IMR-90 (cell line): ENCODE measurements around the gene ADD3. TPM values are rescaled to one million over a fixed set of nuclear protein-coding genes. Genes with fewer than 3 reads are reported as not detected.

Experiments used
- ATAC-seq: fragments of 200-7000 bp; cut with Tn5 transposase; 2 replicates; pipeline ENCODE4 v1.9.1; 2020; ENCODE audit warnings: low read depth, mild to moderate bottlenecking, moderate library complexity
- BruUV-seq: library from RNA; stranded (reverse); fragments of 400-500 nt; replicated peaks from 2 replicates; lab custom pipeline; 2021; lab: Mats Ljungman, UMichigan
- CTCF ChIA-PET: fragments of 300-600 bp; formaldehyde crosslinking; extraction: SDS; loops from one replicate; lab custom pipeline; 2021; ENCODE audit warnings: antibody characterized with exemption; lab: Yijun Ruan, JAX
- POLR2A ChIA-PET: fragments of 300-600 bp; sonication (Branson Sonifier 250); formaldehyde crosslinking; loops from one replicate; lab custom pipeline; 2022; ENCODE audit warnings: antibody characterized with exemption; ENCODE audit not compliant: unreplicated experiment; lab: Charles Lee
- DNase-seq: peaks from one replicate; pipeline ENCODE4 v3.0.0; 2013
- H2AFZ ChIP-seq: replicated peaks from 2 replicates; pipeline ENCODE3; 2013; ENCODE audit warnings: low read length, mild to moderate bottlenecking; ENCODE audit not compliant: poor library complexity
- H2AK5ac ChIP-seq: 2 replicates; pipeline ENCODE4 v1.6.1; 2013; ENCODE audit warnings: low read depth, low read length, inconsistent platforms
- H2AK9ac ChIP-seq: replicated peaks from 2 replicates; pipeline ENCODE3; 2013; ENCODE audit warnings: mild to moderate bottlenecking, low read depth, low read length, moderate library complexity; ENCODE audit not compliant: poor library complexity
- H2BK120ac ChIP-seq: 2 replicates; pipeline ENCODE4 v1.6.1; 2013; ENCODE audit warnings: low read depth, low read length, inconsistent platforms
- H2BK15ac ChIP-seq: 3 replicates; pipeline ENCODE4 v1.6.1; 2013; ENCODE audit warnings: low read depth, low read length, inconsistent platforms
- H2BK20ac ChIP-seq: 2 replicates; pipeline ENCODE4 v1.6.1; 2013; ENCODE audit warnings: low read depth, mild to moderate bottlenecking, inconsistent platforms, low read length, moderate library complexity
- H2BK5ac ChIP-seq: 2 replicates; pipeline ENCODE4 v1.6.1; 2013; ENCODE audit warnings: mild to moderate bottlenecking, low read depth, low read length, inconsistent platforms; ENCODE audit not compliant: poor library complexity, severe bottlenecking
- H3K14ac ChIP-seq: replicated peaks from 2 replicates; pipeline ENCODE4 v1.6.1; 2013; ENCODE audit warnings: low read depth, low read length, inconsistent platforms
- H3K18ac ChIP-seq: 2 replicates; pipeline ENCODE4 v1.6.1; 2013; ENCODE audit warnings: low read depth, low read length, control low read depth
- H3K23ac ChIP-seq: 2 replicates; pipeline ENCODE4 v1.6.1; 2013; ENCODE audit warnings: low read depth, low read length, inconsistent platforms
- H3K27ac ChIP-seq: 2 replicates; pipeline ENCODE4 v1.5.1; 2013; ENCODE audit warnings: mild to moderate bottlenecking, control low read depth, low read length; ENCODE audit not compliant: insufficient read depth
- H3K27me3 ChIP-seq: 2 replicates; pipeline ENCODE4 v1.6.1; 2013; ENCODE audit warnings: low read length; ENCODE audit not compliant: control insufficient read depth, insufficient read depth
- H3K36me3 ChIP-seq: 2 replicates; pipeline ENCODE4 v1.6.1; 2013; ENCODE audit warnings: low read length, mixed read lengths; ENCODE audit not compliant: control insufficient read depth, insufficient read depth
- H3K4ac ChIP-seq: 2 replicates; pipeline ENCODE4 v1.6.1; 2013; ENCODE audit warnings: low read depth, low read length, inconsistent platforms
- H3K4me1 ChIP-seq: 2 replicates; pipeline ENCODE4 v1.6.1; 2013; ENCODE audit warnings: low read length, mixed read lengths; ENCODE audit not compliant: control insufficient read depth, insufficient read depth
- H3K4me2 ChIP-seq: 2 replicates; pipeline ENCODE4 v1.6.1; 2013; ENCODE audit warnings: low read depth, mild to moderate bottlenecking, control low read depth, low read length, moderate library complexity
- H3K4me3 ChIP-seq: 2 replicates; pipeline ENCODE4 v1.5.1; 2013; ENCODE audit warnings: low read depth, mild to moderate bottlenecking, control low read depth, low read length, moderate library complexity; ENCODE audit not compliant: insufficient read depth
- H3K56ac ChIP-seq: 2 replicates; pipeline ENCODE4 v1.6.1; 2013; ENCODE audit warnings: low read length, inconsistent platforms; ENCODE audit not compliant: insufficient read depth; ENCODE audit errors: extremely low read depth
- H3K79me1 ChIP-seq, 2 experiments: 2 replicates each; pipeline ENCODE4 v1.6.1; 2013; ENCODE audit warnings: low read length in 2 of 2, inconsistent platforms in 1 of 2, low read depth in 1 of 2
- H3K9ac ChIP-seq: 2 replicates; pipeline ENCODE4 v1.6.1; 2013; ENCODE audit warnings: low read depth, low read length, control low read depth
- H3K9me1 ChIP-seq: 2 replicates; pipeline ENCODE4 v1.6.1; 2013; ENCODE audit warnings: low read length, inconsistent platforms; ENCODE audit not compliant: insufficient read depth
- H3K9me3 ChIP-seq: 2 replicates; pipeline ENCODE4 v1.6.1; 2013; ENCODE audit warnings: low read length; ENCODE audit not compliant: control insufficient read depth, insufficient read depth
- H4K20me1 ChIP-seq: 2 replicates; pipeline ENCODE4 v1.6.1; 2013; ENCODE audit warnings: low read length, inconsistent platforms; ENCODE audit not compliant: insufficient read depth
- H4K5ac ChIP-seq: 2 replicates; pipeline ENCODE4 v1.6.1; 2013; ENCODE audit warnings: mild to moderate bottlenecking, low read depth, low read length, control low read depth
- H4K8ac ChIP-seq, 2 experiments: 2 replicates each; pipeline ENCODE4 v1.6.1; 2013; ENCODE audit warnings: low read depth in 2 of 2, low read length in 2 of 2, control low read depth in 1 of 2, inconsistent platforms in 1 of 2
- H4K91ac ChIP-seq: 2 replicates; pipeline ENCODE4 v1.6.1; 2013; ENCODE audit warnings: low read depth, low read length, inconsistent platforms; ENCODE audit not compliant: insufficient read depth
- CEBPB ChIP-seq: IDR thresholded peaks from 2 replicates; pipeline ENCODE4 v1.6.1; 2012; ENCODE audit warnings: low read depth, low read length, improper control_type of control experiment
- CHD1 ChIP-seq: IDR thresholded peaks from 2 replicates; pipeline ENCODE4 v1.6.1; 2012; ENCODE audit warnings: low read depth, low read length, improper control_type of control experiment
- FOS ChIP-seq: fragments of 150-350 bp; IDR thresholded peaks from 2 replicates; pipeline ENCODE4 v1.6.1; 2016; ENCODE audit warnings: low read depth, low read length
- MAFK ChIP-seq: IDR thresholded peaks from 2 replicates; pipeline ENCODE4 v1.6.1; 2012; ENCODE audit warnings: low read depth, low read length, improper control_type of control experiment
- MXI1 ChIP-seq: IDR thresholded peaks from 2 replicates; pipeline ENCODE4 v1.6.1; 2012; ENCODE audit warnings: low read depth, mild to moderate bottlenecking, low read length, moderate library complexity, borderline replicate concordance
- NFE2L2 ChIP-seq: fragments of 150-350 bp; IDR thresholded peaks from 2 replicates; pipeline ENCODE4 v1.6.1; 2016; ENCODE audit warnings: low read depth, mild to moderate bottlenecking, low read length
- POLR2A ChIP-seq: IDR thresholded peaks from 2 replicates; pipeline ENCODE4 v1.6.1; 2012; ENCODE audit warnings: mild to moderate bottlenecking, low read depth, low read length
- RAD21 ChIP-seq: IDR thresholded peaks from 2 replicates; pipeline ENCODE4 v1.6.1; 2012; ENCODE audit warnings: low read length, improper control_type of control experiment
- RCOR1 ChIP-seq: IDR thresholded peaks from 2 replicates; pipeline ENCODE4 v1.6.1; 2012; ENCODE audit warnings: mild to moderate bottlenecking, low read length, improper control_type of control experiment; ENCODE audit not compliant: insufficient replicate concordance
- RFX5 ChIP-seq: IDR thresholded peaks from 2 replicates; pipeline ENCODE4 v1.8.0; 2012; ENCODE audit warnings: low read depth, mild to moderate bottlenecking, low read length, moderate library complexity
- SMC3 ChIP-seq: fragments of 150-350 bp; IDR thresholded peaks from 2 replicates; pipeline ENCODE4 v1.6.1; 2016; ENCODE audit warnings: low read depth, mild to moderate bottlenecking, antibody characterized with exemption, low read length, moderate library complexity
- WGBS, 2 experiments: methylation state at CpG; one replicate each; pipeline versions ENCODE4 v1.1.5 to v1.1.7; 2013; ENCODE audit warnings: missing lambda C conversion rate in 2 of 2; ENCODE audit not compliant: insufficient read length in 1 of 2; ENCODE audit errors: extremely low coverage in 2 of 2; 5-methylcytosine and 5-hydroxymethylcytosine counted together
- dilution Hi-C: fragments of 300-500 bp; cut with HindIII; formaldehyde crosslinking; loops from one replicate; pipeline ENCODE4 v1.14.3; 2018; ENCODE audit warnings: low sequenced_read_pairs; ENCODE audit not compliant: unreplicated experiment
- in situ Hi-C: fragments of 300-500 bp; cut with MboI; formaldehyde crosslinking; loops from 3 replicates; pipeline ENCODE4 v1.14.3; 2019; ENCODE audit warnings: low sequenced_read_pairs, inconsistent platforms, mixed read lengths
- intact Hi-C: fragments of 100-400 bp; cut with micrococcal nuclease; formaldehyde crosslinking; loops from 2 replicates; pipeline ENCODE4 v1.10.0; 2022
- polyA plus RNA-seq, 3 experiments: library from polyadenylated mRNA; depleted of rRNA; stranded (reverse); fragments of >200 nt; gene quantifications; 2 replicates each; pipeline ENCODE4 v1.2.3, GENCODE V29; 2012; ENCODE audit warnings: low replicate concordance in 1 of 3
- total RNA-seq: library from RNA; depleted of rRNA; stranded (reverse); fragments of >200 nt; gene quantifications from 2 replicates; pipeline ENCODE4 v1.2.3, GENCODE V29; 2012
- TF ChIP-seq, protein P1 (sequence below): fragments of 150-350 bp; IDR thresholded peaks from 2 replicates; pipeline ENCODE4 v1.6.1; 2017; ENCODE audit warnings: mild to moderate bottlenecking, antibody characterized with exemption, low read length, low read depth
- TF ChIP-seq, protein P2 (sequence below): conservative IDR thresholded peaks from 2 replicates; pipeline ENCODE4 v1.5.1; 2012; ENCODE audit warnings: mild to moderate bottlenecking, low read depth, low read length, improper control_type of control experiment

ADD3 gene
- total and polyA plus RNA-seq, 2 of the 4 experiments (the other 2 are of a cell fraction), result 138 to 212 TPM

DNA sequence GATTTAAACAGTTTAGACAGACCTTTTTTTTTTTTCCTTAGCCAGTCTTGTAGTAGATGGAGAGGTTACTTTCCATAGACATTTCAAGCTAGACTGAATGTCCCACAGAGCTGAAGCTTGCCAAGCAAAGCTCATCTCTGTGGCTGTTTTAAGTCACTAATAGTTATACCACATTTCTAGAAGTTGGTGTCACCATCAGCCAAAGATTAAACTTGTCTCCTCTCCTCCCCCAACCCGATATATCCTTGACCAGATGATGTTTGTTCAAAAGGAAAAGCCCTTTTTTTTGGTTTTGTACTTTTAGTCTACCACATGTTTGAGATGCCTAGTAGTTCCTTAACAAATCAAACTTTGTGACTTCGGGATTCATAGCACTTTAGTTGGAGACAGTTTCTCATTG, 66.1 kb downstream of the ADD3 start:
- peak overlapping the region; percentile 37 for H3K14ac ChIP-seq
- H2AFZ ChIP-seq, result no peak overlapping the region
- no peak overlapping the region for H3K9ac ChIP-seq
- dilution Hi-C loops, result no loop called here
- peaks cover 21 to 60% of the 10 kb centered on the region in 2 experiments for H3K79me1 ChIP-seq
- no peak overlapping the region; the same call in 1 of the 2 replicates for H4K5ac ChIP-seq
- H4K91ac ChIP-seq, result no peak overlapping the region
- H3K27me3 ChIP-seq, result no peaks in the 10 kb centered on the region
- BruUV-seq, result no TSS peak
- in situ Hi-C loops, result no loop called here
- H2AK9ac ChIP-seq, result no peak overlapping the region
- POLR2A ChIA-PET, result no interaction called here
- H2BK20ac ChIP-seq, result peak overlapping the region; percentile 45; the same call in 1 of the 2 replicates
- peak overlapping the region; percentile 6 for H2BK5ac ChIP-seq
- H3K23ac ChIP-seq, result peak overlapping the region; percentile 57
- no peaks in the 10 kb centered on the region for H3K9me3 ChIP-seq
- peak overlapping the region; percentile 33; the same call in 1 of the 2 replicates for H3K4me2 ChIP-seq
- peak overlapping the region; percentile 65; the same call in 1 of the 2 replicates for H3K4ac ChIP-seq
- ATAC-seq (no peak), DNase-seq (no peak)
- 0 out of 2 replicates have a peak, but pooled peaks cover 6% of the 10 kb centered on the region for H4K20me1 ChIP-seq
- H3K18ac ChIP-seq, result peak overlapping the region; percentile 91
- H2BK15ac ChIP-seq, result 0 out of 3 replicates have a peak overlapping the region, but pooled peaks have one; percentile 83
- H3K56ac ChIP-seq, result no peak overlapping the region
- no peak overlapping the region for H2AK5ac ChIP-seq
- no peaks in the 10 kb centered on the region for H3K36me3 ChIP-seq
- no peak overlapping the region for H3K27ac ChIP-seq
- intact Hi-C loops, result loop anchor here (2.0 kb wide), 2 partner anchors 17 to 107 kb away; no protein-coding TSS in a partner anchor
- no peak for TF ChIP-seq RFX5
- no peak for TF ChIP-seq MXI1
- TF ChIP-seq FOS, result no peak
- TF ChIP-seq SMC3, result no peak
- no peak for TF ChIP-seq MAFK
- TF ChIP-seq, protein P1, sequence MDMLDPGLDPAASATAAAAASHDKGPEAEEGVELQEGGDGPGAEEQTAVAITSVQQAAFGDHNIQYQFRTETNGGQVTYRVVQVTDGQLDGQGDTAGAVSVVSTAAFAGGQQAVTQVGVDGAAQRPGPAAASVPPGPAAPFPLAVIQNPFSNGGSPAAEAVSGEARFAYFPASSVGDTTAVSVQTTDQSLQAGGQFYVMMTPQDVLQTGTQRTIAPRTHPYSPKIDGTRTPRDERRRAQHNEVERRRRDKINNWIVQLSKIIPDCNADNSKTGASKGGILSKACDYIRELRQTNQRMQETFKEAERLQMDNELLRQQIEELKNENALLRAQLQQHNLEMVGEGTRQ, result no peak
- TF ChIP-seq, protein P2, sequence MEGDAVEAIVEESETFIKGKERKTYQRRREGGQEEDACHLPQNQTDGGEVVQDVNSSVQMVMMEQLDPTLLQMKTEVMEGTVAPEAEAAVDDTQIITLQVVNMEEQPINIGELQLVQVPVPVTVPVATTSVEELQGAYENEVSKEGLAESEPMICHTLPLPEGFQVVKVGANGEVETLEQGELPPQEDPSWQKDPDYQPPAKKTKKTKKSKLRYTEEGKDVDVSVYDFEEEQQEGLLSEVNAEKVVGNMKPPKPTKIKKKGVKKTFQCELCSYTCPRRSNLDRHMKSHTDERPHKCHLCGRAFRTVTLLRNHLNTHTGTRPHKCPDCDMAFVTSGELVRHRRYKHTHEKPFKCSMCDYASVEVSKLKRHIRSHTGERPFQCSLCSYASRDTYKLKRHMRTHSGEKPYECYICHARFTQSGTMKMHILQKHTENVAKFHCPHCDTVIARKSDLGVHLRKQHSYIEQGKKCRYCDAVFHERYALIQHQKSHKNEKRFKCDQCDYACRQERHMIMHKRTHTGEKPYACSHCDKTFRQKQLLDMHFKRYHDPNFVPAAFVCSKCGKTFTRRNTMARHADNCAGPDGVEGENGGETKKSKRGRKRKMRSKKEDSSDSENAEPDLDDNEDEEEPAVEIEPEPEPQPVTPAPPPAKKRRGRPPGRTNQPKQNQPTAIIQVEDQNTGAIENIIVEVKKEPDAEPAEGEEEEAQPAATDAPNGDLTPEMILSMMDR, result no peak
- TF ChIP-seq RCOR1, result no peak
- no peak for TF ChIP-seq POLR2A
- TF ChIP-seq NFE2L2, result no peak
- TF ChIP-seq RAD21, result no peak
- no peak for TF ChIP-seq CHD1
- no peak for TF ChIP-seq CEBPB
- CTCF ChIA-PET, result interaction anchor here (1.0 to 1.5 kb wide), 2 partner anchors 31 to 190 kb away, joined by 3 to 5 read pairs; no protein-coding TSS in a partner anchor
- no CpG with 5 or more reads among the region's 2 CpGs for WGBS, 2 experiments
- H3K4me3 ChIP-seq, result no peak overlapping the region
- H2BK120ac ChIP-seq, result peak overlapping the region; percentile 52; the same call in 1 of the 2 replicates
- H3K9me1 ChIP-seq, result peaks cover 9% of the 10 kb centered on the region; the same call in 1 of the 2 replicates
- H3K4me1 ChIP-seq, result peaks cover 17% of the 10 kb centered on the region
- peak overlapping the region; percentile 35 to 55; a peak in 2 of 4 replicates for H4K8ac ChIP-seq
